Left hindlimb (tissue), 1 donor: ENCODE data around the gene ARHGEF6.

Experiments
- DNase-seq: peaks from one replicate; pipeline ENCODE4 v3.0.0-alpha.2; 2018

The ARHGEF6 gene

GRCh38 chrX:136643243-136643642 is 137.5 kb downstream of the ARHGEF6 start:
- no peak for DNase-seq

- DNase-seq = no peak
Observed at GRCh38 chrX:136639506-136640176, 141.1 kb downstream of the ARHGEF6 start.

GRCh38 chrX:136636121-136636520 is 144.6 kb downstream of the ARHGEF6 start:
- no peak for DNase-seq

DNA sequence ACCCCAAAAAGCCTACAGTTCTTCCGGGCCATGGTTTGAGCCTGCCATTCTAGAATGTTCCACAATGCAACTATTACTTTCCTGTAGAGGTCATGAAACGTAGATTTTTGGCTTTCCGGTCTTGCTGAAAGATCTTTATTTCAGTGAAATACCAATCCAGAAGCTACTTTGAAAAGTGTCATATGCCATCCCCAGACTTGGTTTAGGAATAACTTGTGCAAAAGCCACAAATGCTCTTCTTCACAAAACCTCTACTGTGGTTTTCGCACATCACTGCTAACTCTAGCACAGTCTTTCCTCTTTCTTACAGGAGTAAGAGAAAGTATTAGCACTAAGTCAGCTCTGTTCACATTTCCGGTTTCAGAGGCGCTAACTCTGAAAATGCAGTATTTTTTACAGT is 145.5 kb downstream of the ARHGEF6 start:
- no peak for DNase-seq

- DNase-seq = no peak
Observed at GRCh38 chrX:136630881-136631280, 149.9 kb downstream of the ARHGEF6 start.

DNA sequence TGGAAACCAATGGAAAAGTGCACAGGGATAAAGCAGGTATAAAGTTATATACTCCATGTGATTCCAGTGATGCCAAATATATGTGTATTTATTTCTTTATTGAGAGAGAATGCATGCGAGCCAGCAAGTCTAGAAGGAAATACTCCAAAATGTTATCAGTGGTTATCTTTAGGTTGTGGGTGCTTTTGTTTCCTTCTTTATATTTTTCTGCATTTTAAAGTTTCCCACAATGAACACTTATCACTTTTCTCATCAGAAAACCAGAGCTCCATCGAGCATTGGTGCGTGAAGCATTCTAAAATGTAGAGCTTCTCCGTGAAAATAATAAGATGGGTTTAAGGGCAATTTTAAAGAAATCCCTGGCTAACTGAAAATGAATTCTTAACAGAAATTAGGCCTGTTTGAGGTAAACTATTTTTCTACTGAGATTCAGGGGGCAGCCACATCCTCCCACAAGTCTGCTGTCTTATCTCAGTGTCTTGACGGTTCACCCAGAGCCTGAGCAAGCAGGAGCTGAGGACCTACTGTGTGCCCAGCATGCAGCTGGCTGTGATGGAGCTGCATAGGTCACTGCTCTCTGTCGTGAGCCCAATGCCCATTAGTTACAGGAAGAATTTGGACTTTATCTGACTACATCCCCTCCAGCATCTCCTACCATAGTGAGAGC is 151.5 kb downstream of the ARHGEF6 start:
- DNase-seq = no peak

DNA sequence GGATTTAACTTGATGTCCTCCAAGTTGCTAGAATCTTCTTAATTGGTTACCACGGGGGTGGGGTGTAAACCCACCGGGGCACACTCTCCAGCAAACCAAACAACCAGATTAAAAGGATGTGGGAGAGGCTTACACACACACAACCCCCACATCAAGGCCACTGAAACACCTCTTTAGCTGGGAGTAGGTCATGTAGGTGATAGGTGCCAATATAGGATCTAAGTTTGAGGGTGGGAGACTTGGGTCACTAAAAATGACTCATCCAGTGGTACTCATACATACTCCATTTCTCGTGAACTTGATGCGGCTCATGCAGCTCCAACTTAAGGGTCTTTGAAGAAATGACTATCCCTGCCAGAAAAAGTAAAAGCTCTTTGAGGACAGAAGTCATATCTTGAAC is 153.3 kb downstream of the ARHGEF6 start:
- no peak for DNase-seq

DNA sequence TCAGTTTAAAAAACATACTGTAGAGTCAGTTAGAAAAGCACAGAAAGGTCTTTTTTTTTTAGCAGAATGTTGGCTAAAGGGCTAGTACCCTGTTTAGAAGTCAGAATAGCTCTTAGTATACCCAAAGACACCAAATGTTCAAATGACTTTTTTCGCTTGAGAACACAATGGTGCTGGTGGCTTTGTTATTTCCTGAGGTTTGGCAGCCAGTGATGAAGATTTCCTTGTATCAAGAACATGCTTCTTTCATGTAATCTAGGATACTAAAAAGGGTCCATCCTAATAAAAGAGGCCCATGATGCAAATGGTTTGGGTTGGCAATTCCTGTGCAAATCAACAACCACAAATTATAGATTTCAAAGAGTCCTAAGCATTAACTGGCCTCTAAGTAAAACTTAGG is 153.8 kb downstream of the ARHGEF6 start:
- no peak for DNase-seq

GRCh38 chrX:136626237-136626636 is 154.5 kb downstream of the ARHGEF6 start:
- DNase-seq = no peak

GRCh38 chrX:136625246-136625645 is 155.5 kb downstream of the ARHGEF6 start:
- no peak for DNase-seq

- no peak for DNase-seq
Observed at GRCh38 chrX:136623396-136623795, 157.3 kb downstream of the ARHGEF6 start.

DNA sequence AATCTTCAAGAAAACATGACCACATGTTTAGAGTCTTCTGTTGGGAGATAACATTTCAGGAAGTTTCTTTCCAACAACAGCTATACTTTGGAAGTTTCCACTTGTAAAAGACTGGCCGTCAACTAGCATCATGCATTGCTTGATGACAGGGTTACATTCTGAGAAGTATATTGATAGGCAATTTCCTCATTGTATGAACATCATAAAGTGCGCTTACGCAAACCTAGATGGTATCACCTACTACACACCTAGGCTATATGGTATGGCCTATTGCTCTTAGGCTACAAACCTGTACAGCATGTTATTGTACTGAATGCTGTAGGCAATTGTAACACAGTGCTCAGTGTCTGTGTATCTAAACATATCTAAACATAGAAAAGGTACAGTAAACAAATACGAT is 158.2 kb downstream of the ARHGEF6 start:
- DNase-seq = no peak

DNA sequence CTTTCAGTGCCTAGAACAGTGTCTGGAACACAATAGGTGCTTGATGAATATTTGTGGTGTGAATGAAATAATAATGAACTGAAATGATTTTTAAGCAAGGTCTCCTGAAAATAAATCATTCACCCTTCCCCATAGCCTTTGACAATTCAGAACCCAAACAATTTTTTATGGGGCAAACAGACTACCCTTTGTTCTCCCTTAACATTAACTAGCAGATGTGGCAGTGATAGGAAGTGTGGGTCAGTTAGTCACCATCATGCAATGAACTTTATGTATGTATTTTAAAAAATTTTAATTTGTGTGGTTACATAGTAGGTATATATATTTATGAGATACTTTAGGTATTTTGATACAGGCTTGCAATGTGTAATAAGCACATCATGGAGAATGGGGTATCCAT is 160.0 kb downstream of the ARHGEF6 start:
- no peak for DNase-seq

DNA sequence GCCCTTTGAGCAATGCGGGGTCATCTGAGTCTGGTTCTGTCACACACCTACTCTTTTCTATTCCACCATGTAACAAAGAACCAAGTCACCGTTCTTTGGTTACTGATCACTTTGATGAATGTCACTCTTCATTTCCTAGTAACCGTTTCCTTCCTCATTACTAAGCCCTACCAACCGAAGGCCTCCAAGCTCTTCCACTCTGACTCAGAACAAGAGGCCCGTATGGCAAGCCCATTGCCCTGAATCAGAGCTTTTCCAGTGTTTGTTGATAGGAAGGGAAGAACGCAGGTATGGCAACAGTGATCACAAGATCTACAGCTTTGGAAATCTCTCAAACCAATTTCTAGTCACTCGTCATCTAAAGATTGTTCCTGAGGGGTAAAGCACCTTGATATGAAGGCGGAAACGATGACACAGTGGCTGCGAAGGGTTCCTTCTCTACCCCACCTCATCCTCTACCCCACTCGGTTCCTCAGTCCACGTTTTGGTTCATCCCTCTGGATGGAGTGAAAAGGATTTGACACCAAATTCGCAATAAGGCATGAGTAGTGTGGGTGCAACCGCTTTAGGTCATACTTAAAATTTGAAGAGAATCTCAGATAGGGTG is 160.7 kb downstream of the ARHGEF6 start:
- DNase-seq = no peak

GRCh38 chrX:136616987-136617685 is 163.6 kb downstream of the ARHGEF6 start:
- DNase-seq = no peak
